ENCODE results near the gene USP12. TPM values are rescaled to one million over a fixed set of nuclear protein-coding genes. Genes with fewer than 3 reads are reported as not detected.
A peak's percentile ranks its signal among the peaks of the same experiment; 100 is the strongest.

Gene USP12
- total RNA-seq, 4 donors from 2014 or later: 23.0 to 30.9 (median 26.9) TPM

DNA sequence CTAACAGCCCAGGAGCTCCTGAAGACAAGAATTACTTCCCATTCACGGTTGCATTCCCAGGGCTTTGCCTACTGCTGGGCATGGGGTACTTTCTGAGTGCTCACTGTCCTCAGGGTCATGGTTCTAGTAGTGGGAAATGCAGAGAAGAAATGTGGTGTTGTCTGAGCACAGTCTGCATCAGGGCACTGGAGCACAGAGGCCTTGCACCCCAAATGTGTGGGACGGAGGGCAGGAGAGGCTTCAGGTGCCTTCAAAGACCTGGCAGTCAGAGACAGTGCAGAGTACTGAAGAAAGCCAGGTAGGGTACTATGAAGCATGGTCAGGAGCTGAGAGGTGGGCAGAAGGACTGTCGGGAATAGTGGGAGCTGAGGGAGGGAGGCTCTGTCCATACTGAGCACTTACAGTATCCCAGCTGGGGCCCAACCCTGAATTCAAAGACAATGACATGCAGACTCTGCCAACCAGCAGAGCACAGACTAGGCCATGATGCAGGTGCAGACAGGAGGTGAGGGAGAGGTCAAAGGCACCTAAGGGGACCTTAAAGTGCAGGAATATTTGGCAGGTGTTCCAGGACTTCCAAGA, 144.4 kb downstream of the USP12 start:
- intact Hi-C loops (cut with DNase I; ENCODE audit: low total_unique reads): no loop called here
- peak in 1 of 2 donors; percentile 69 for DNase-seq (ENCODE audit: low spot score in 2 of 2)
- 87 to 93% methylated on average over 3 of the region's 3 CpGs for WGBS, 2 donors
- TF ChIP-seq POLR2A (IDR thresholded peaks at IDR 0.05) (no peak), CTCF (IDR thresholded peaks at IDR 0.05) (no peak)
- no peak overlapping the region for H3K4me3 ChIP-seq (ENCODE audit: low read depth, poor library complexity, severe bottlenecking)

- intact Hi-C loops (cut with DNase I; ENCODE audit: low total_unique reads): no loop called here
- TF ChIP-seq POLR2A (IDR thresholded peaks at IDR 0.05) (no peak), CTCF (IDR thresholded peaks at IDR 0.05) (no peak)
- peak in 1 of 2 donors; percentile 23 for DNase-seq (ENCODE audit: low spot score in 2 of 2)
- 72 to 75% methylated on average over 6 of the region's 6 CpGs for WGBS, 2 donors
- no peak overlapping the region for H3K4me3 ChIP-seq (ENCODE audit: low read depth, poor library complexity, severe bottlenecking)
Observed at GRCh38 chr13:27026396-27026795, 145.2 kb downstream of the USP12 start.

DNA sequence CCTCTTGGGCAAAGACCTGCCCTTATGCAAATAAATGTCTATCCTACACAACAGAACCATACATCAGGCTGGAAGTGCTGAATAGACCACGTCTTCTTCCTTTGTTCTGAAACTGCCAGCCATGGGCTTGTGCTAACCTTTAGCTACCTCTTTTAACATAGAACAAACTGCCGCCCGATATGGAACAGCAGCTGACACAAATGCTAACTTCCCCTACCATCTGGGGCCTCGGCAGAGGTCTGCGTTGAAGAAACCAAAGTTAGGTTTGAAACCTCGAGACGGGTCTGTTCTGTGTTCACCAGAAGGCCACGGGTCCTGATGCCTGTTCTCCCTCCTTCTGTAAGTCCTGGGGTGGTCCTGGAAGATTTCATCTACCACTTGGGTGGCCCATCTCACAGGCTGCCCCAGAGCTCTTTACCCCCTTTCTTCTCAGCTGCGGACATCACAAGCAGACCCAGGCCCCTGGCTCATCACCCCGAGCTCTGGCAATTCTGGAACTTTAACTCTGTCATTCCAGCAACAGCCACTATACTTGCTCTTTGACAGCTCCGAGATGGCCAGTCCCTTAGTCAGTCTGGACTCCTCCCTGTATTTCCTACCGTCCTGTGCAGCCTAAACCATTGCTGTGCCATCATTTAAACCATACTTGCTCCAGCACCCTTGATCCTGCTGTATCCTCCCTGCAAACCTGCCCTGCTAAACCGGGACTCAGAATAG, 146.7 kb downstream of the USP12 start:
- no peak overlapping the region for H3K4me3 ChIP-seq (ENCODE audit: low read depth, poor library complexity, severe bottlenecking)
- intact Hi-C loops (cut with DNase I; ENCODE audit: low total_unique reads): no loop called here
- TF ChIP-seq POLR2A (IDR thresholded peaks at IDR 0.05) (no peak), CTCF (IDR thresholded peaks at IDR 0.05) (no peak)
- WGBS, 2 donors: 77 to 83% methylated on average over 13 of the region's 13 CpGs
- DNase-seq (ENCODE audit: low spot score in 2 of 2): peak in 1 of 2 donors; percentile 32

- no peak for DNase-seq (ENCODE audit: low spot score in 2 of 2)
- no peak overlapping the region for H3K4me3 ChIP-seq (ENCODE audit: low read depth, poor library complexity, severe bottlenecking)
- WGBS, 2 donors: 74 to 81% methylated on average over 2 of the region's 2 CpGs
- intact Hi-C loops (cut with DNase I; ENCODE audit: low total_unique reads): no loop called here
- TF ChIP-seq CTCF (IDR thresholded peaks at IDR 0.05): no peak
- TF ChIP-seq POLR2A (IDR thresholded peaks at IDR 0.05): no peak
Observed at GRCh38 chr13:27024074-27024461, 147.5 kb downstream of the USP12 start.

DNA sequence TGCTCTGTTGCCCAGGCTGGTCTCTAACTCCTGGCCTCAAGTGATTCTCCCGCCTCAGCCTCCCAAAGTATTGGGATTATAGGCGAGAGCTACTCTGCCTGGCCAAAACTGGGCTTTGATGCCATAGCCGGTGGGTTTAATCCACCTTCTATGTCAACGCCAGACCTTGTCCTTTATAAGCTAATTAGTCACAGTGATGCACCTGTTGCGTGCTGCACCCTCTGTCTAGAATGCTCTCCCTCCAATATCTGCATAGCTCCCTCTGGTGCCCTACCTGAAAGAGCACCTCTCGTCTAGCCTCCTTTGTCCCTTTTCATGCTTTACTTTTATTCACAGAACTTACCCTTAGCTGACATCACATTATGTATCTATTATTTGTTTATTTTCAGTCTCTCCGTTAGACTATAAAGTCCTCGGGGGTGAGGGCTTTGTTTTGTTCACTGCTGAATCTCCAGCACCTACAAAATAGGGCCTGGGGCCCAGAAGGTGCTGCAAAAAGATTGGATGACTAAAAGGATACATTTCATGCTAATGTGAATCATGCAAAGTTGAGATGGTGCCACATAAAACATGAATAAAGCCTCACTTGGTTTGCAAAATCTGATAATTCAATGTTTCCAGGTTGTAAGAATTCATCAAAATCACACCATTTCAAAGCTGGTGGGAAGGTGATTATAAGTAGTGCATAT, 148.1 kb downstream of the USP12 start:
- TF ChIP-seq CTCF (IDR thresholded peaks at IDR 0.05) (no peak), POLR2A (IDR thresholded peaks at IDR 0.05) (no peak)
- intact Hi-C loops (cut with DNase I; ENCODE audit: low total_unique reads): no loop called here
- WGBS, 2 donors: 87 to 90% methylated on average over 8 of the region's 8 CpGs
- no peak overlapping the region for H3K4me3 ChIP-seq (ENCODE audit: low read depth, poor library complexity, severe bottlenecking)
- peak in 1 of 2 donors; percentile 15 for DNase-seq (ENCODE audit: low spot score in 2 of 2)
